Renal cortex interstitium (tissue), 11 donors: ENCODE measurements around the gene MBD2. TPM values are rescaled to one million over a fixed set of nuclear protein-coding genes. Genes with fewer than 3 reads are reported as not detected.
"Not testable (repeated sequence)": the region's sequence is repeated elsewhere in the genome, so short reads cannot be mapped to it uniquely, and the experiment has no call there.

ENCODE experiments used
- DNase-seq, 11 donors: peaks; one replicate each; pipeline ENCODE4 v3.0.0-alpha.2; 2013; ENCODE audit warnings: low read depth in 9 of 11, low spot score in 4 of 11; ENCODE audit errors: extremely low read depth in 1 of 11
- polyA plus RNA-seq, 3 donors: library from polyadenylated mRNA; unstranded; fragments of 120-200 nt; gene quantifications; one replicate each; pipeline ENCODE4 v1.2.1, GENCODE V29; 2013; ENCODE audit not compliant: insufficient read length in 3 of 3

MBD2 gene
- polyA plus RNA-seq, 3 donors = 102 to 141 (median 123) TPM

- DNase-seq = no peak
Observed at GRCh38 chr18:54210463-54210862, 14.0 kb downstream of the MBD2 start.

- DNase-seq = no peak
Observed at GRCh38 chr18:54209471-54210180, 14.8 kb downstream of the MBD2 start.

GRCh38 chr18:54206447-54206846 is 18.0 kb downstream of the MBD2 start:
- DNase-seq = no peak

- no peak for DNase-seq
Observed at GRCh38 chr18:54205959-54206358, 18.5 kb downstream of the MBD2 start.

- not testable (repeated sequence) for DNase-seq
Observed at GRCh38 chr18:54205448-54205847, 19.0 kb downstream of the MBD2 start.

- DNase-seq = no peak
Observed at GRCh38 chr18:54204883-54205282, 19.6 kb downstream of the MBD2 start.

- no peak for DNase-seq
Observed at GRCh38 chr18:54203914-54204313, 20.6 kb downstream of the MBD2 start.

GRCh38 chr18:54202851-54203250 is 21.6 kb downstream of the MBD2 start:
- no peak for DNase-seq

- no peak for DNase-seq
Observed at GRCh38 chr18:54197747-54198411, 26.6 kb downstream of the MBD2 start.

GRCh38 chr18:54193786-54194185 is 30.7 kb downstream of the MBD2 start:
- no peak for DNase-seq

GRCh38 chr18:54192900-54193299 is 31.6 kb downstream of the MBD2 start:
- DNase-seq = peak in 1 of 11 donors; percentile 12

GRCh38 chr18:54192415-54192814 is 32.1 kb downstream of the MBD2 start:
- DNase-seq = no peak

- DNase-seq = peak in 1 of 11 donors; percentile 5
Observed at GRCh38 chr18:54191352-54191751, 33.1 kb downstream of the MBD2 start.

- no peak for DNase-seq
Observed at GRCh38 chr18:54187372-54187771, 37.1 kb downstream of the MBD2 start.

GRCh38 chr18:54184836-54185235 is 39.6 kb downstream of the MBD2 start:
- DNase-seq = no peak

GRCh38 chr18:54183390-54183789 is 41.1 kb downstream of the MBD2 start:
- DNase-seq = no peak

- no peak for DNase-seq
Observed at GRCh38 chr18:54181856-54182602, 42.4 kb downstream of the MBD2 start.

GRCh38 chr18:54173980-54174630 is 50.4 kb downstream of the MBD2 start:
- no peak for DNase-seq

GRCh38 chr18:54173250-54173649 is 51.2 kb downstream of the MBD2 start:
- DNase-seq = no peak
